K562 (cell line): ENCODE data around the gene KCTD4. TPM values are rescaled to one million over a fixed set of nuclear protein-coding genes. Genes with fewer than 3 reads are reported as not detected.
A peak's percentile ranks its signal among the peaks of the same experiment; 100 is the strongest.

Source experiments
- ATAC-seq: fragments of 200-7000 bp; cut with Tn5 transposase; 3 replicates; pipeline ENCODE4 v1.9.1; 2020; ENCODE audit warnings: moderate library complexity
- BruUV-seq: library from RNA; stranded (reverse); fragments of 400-500 nt; replicated peaks from 2 replicates; lab custom pipeline; 2021; lab: Mats Ljungman, UMichigan
- CTCF ChIA-PET: fragments of 300-600 bp; formaldehyde crosslinking; extraction: SDS; loops from one replicate; lab custom pipeline; 2021; ENCODE audit warnings: low intra/inter-chr PET ratio; lab: Yijun Ruan, JAX
- POLR2A ChIA-PET: fragments of 300-600, 350-650 bp; sonication (Branson Sonifier 250); formaldehyde crosslinking; extraction: SDS; loops from one replicate; lab custom pipeline; 2021; ENCODE audit warnings: antibody characterized with exemption, inconsistent platforms; lab: Yijun Ruan, JAX
- DNase-seq, 4 experiments: peaks; one replicate each; pipeline versions ENCODE4 v3.0.0 to v3.0.0-alpha.2; 2011 to 2018; ENCODE audit warnings: low spot score in 3 of 4, mixed read lengths in 3 of 4; ENCODE audit errors: extremely low read depth in 1 of 4
- FAIRE-seq: peaks from 2 replicates; lab custom pipeline; 2011; peaks lifted over from hg19 to GRCh38; lab: Jason Lieb, UNC
- H2AFZ ChIP-seq: 2 replicates; pipeline ENCODE4 v1.6.0; 2011; ENCODE audit warnings: low read depth, low read length, control low read depth, inconsistent platforms
- H3K27ac ChIP-seq: fragments of 200-600 bp; 3 replicates; pipeline ENCODE4 v1.8.0; 2011; ENCODE audit warnings: low read depth, mild to moderate bottlenecking, control low read depth, inconsistent platforms, low read length, moderate library complexity, mixed read lengths; ENCODE audit errors: extremely low read depth
- H3K27me3 ChIP-seq, 2 experiments: fragments of 300-600 bp in 1 of 2; 2 replicates in 1 of 2; 3 replicates in 1 of 2; pipeline versions ENCODE4 v1.6.0 to v1.8.0; 2011; ENCODE audit warnings: inconsistent platforms in 2 of 2, low read length in 2 of 2, mild to moderate bottlenecking in 1 of 2, mixed read lengths in 1 of 2, moderate library complexity in 1 of 2; ENCODE audit not compliant: control insufficient read depth in 2 of 2, insufficient read depth in 2 of 2
- H3K36me3 ChIP-seq: fragments of 300-600 bp; 3 replicates; pipeline ENCODE4 v1.8.0; 2011; ENCODE audit warnings: mild to moderate bottlenecking, low read length, inconsistent platforms; ENCODE audit not compliant: control insufficient read depth, insufficient read depth
- H3K4me1 ChIP-seq, 2 experiments: fragments of 200-600 bp in 1 of 2; replicated peaks in 1 of 2; 2 replicates in 1 of 2; 3 replicates in 1 of 2; pipeline versions ENCODE4 v1.5.1 to v1.8.0; 2011; ENCODE audit warnings: inconsistent platforms in 2 of 2, low read length in 2 of 2, mild to moderate bottlenecking in 1 of 2, mixed read lengths in 1 of 2, moderate library complexity in 1 of 2; ENCODE audit not compliant: control insufficient read depth in 2 of 2, insufficient read depth in 2 of 2
- H3K4me2 ChIP-seq: 2 replicates; pipeline ENCODE4 v1.6.1; 2011; ENCODE audit warnings: low read length, control low read depth, inconsistent platforms, mixed read lengths; ENCODE audit not compliant: insufficient read depth
- H3K4me3 ChIP-seq: fragments of 200-600 bp; sonication (generic), shearing (Covaris generic); 2 replicates; pipeline ENCODE4 v1.5.1; 2016; ENCODE audit warnings: control low read depth, inconsistent platforms
- H3K79me2 ChIP-seq: fragments of 200-600 bp; 3 replicates; pipeline ENCODE4 v1.8.0; 2011; ENCODE audit warnings: low read length, inconsistent platforms; ENCODE audit not compliant: control insufficient read depth, insufficient read depth
- H3K9ac ChIP-seq, 2 experiments: 2 replicates each; pipeline versions ENCODE4 v1.6.0 to v1.6.1; 2011; ENCODE audit warnings: low read depth in 2 of 2, low read length in 2 of 2, control low read depth in 1 of 2, inconsistent platforms in 1 of 2, mild to moderate bottlenecking in 1 of 2, mixed read lengths in 1 of 2; ENCODE audit not compliant: insufficient read depth in 1 of 2
- H3K9me1 ChIP-seq: one replicate; pipeline ENCODE4 v1.6.0; 2011; ENCODE audit warnings: inconsistent platforms, mild to moderate bottlenecking, low read length, moderate library complexity; ENCODE audit not compliant: control insufficient read depth, insufficient read depth
- H3K9me3 ChIP-seq: replicated peaks from 2 replicates; pipeline ENCODE4 v1.5.1; 2011; ENCODE audit warnings: low read depth, low read length, inconsistent platforms; ENCODE audit not compliant: control insufficient read depth, insufficient read depth
- H4K20me1 ChIP-seq: replicated peaks from 2 replicates; pipeline ENCODE4 v1.6.1; 2011; ENCODE audit warnings: low read length, inconsistent platforms, mixed read lengths; ENCODE audit not compliant: control insufficient read depth, insufficient read depth
- ZNF384 ChIP-seq: IDR thresholded peaks from 2 replicates; pipeline ENCODE4 v1.6.1; 2012; ENCODE audit warnings: low read depth, low read length, improper control_type of control experiment
- WGBS: fragments of 100-300 bp; shearing (Covaris generic); methylation state at CpG from one replicate; pipeline ENCODE4 v1.1.6; 2016; ENCODE audit warnings: low coverage, mixed read lengths; ENCODE audit not compliant: insufficient coverage; ENCODE audit errors: missing lambda C conversion rate; 5-methylcytosine and 5-hydroxymethylcytosine counted together
- in situ Hi-C: fragments of 300-500 bp; cut with MboI; formaldehyde crosslinking; loops from 4 replicates; pipeline ENCODE4 v1.15.0; 2018; ENCODE audit warnings: inconsistent platforms, mixed read lengths
- intact Hi-C: fragments of 100-400 bp; cut with micrococcal nuclease; formaldehyde crosslinking; loops from 2 replicates; pipeline ENCODE4 v1.14.2; 2022
- polyA plus RNA-seq, 8 experiments: library from polyadenylated mRNA; depleted of rRNA in 4 of 8; stranded (reverse) in 5 of 8; unstranded in 3 of 8; fragments of >200 nt; fragmentation: Nextera tagmentation in 2 of 8; fragmentation: Illumina TruSeq in 1 of 8; extraction: Ambion mirVana in 2 of 8; extraction: Trizol in 1 of 8; gene quantifications; 2 replicates each; pipeline versions ENCODE4 v1.2.1 to v1.2.3, GENCODE V29; 2011 to 2014; ENCODE audit warnings: inconsistent platforms in 1 of 8, missing spikeins in 1 of 8
- total RNA-seq, 7 experiments: library from RNA; depleted of rRNA in 6 of 7; stranded (reverse); fragments of >200 nt in 6 of 7; fragmentation: Illumina TruSeq in 2 of 7; extraction: Trizol in 2 of 7; gene quantifications; 2 replicates each; pipeline versions ENCODE4 v1.2.1 to v1.2.3, GENCODE V29; 2011 to 2021; ENCODE audit warnings: low replicate concordance in 1 of 7
- TF ChIP-seq, protein P1 (sequence below): fragments of 250-450 bp; sonication (Bioruptor Pico); IDR thresholded peaks from 2 replicates; pipeline ENCODE4 v1.8.0; 2021; ENCODE audit warnings: borderline replicate concordance, mild to moderate bottlenecking, moderate library complexity; ENCODE audit not compliant: poor library complexity, severe bottlenecking
- TF ChIP-seq, protein P2 (sequence below): fragments of 450-650 bp; IDR thresholded peaks from 2 replicates; pipeline ENCODE4 v1.6.1; 2016; ENCODE audit warnings: low read depth

The KCTD4 gene
- total and polyA plus RNA-seq, 9 of the 15 experiments (the other 6 are each of a cell fraction or from before 2014, with no cell fraction given), result not detected

GRCh38 chr13:45242524-45242923, 41.7 kb upstream of the KCTD4 start:
- Histone ChIP-seq H4K20me1 (no peaks in the 10 kb centered on the region), H3K9me1 (no peaks in the 10 kb centered on the region), H3K27ac (no peak overlapping the region), H3K4me2 (no peak overlapping the region), H3K9me3 (no peaks in the 10 kb centered on the region), H3K4me1 (no peaks in the 10 kb centered on the region; a peak in 1 of 5 replicates), H3K9ac (no peak overlapping the region), H3K79me2 (peaks cover 2% of the 10 kb centered on the region; the same call in 2 of the 3 replicates), H3K36me3 (no peaks in the 10 kb centered on the region; the same call in 2 of the 3 replicates), H3K4me3 (no peak overlapping the region), H3K27me3 (no peaks in the 10 kb centered on the region), H2AFZ (no peak overlapping the region)
- WGBS, result 75% methylated on average over 1 of the region's 1 CpG
- in situ Hi-C loops, result no loop called here
- ChIA-PET POLR2A (no interaction called here), CTCF (no interaction called here)
- DNase-seq (no peak), ATAC-seq (no peak), FAIRE-seq (no peak)
- intact Hi-C loops, result no loop called here
- TF ChIP-seq, protein P1, sequence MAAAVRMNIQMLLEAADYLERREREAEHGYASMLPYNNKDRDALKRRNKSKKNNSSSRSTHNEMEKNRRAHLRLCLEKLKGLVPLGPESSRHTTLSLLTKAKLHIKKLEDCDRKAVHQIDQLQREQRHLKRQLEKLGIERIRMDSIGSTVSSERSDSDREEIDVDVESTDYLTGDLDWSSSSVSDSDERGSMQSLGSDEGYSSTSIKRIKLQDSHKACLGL, result no peak
- no TSS peak for BruUV-seq

DNA sequence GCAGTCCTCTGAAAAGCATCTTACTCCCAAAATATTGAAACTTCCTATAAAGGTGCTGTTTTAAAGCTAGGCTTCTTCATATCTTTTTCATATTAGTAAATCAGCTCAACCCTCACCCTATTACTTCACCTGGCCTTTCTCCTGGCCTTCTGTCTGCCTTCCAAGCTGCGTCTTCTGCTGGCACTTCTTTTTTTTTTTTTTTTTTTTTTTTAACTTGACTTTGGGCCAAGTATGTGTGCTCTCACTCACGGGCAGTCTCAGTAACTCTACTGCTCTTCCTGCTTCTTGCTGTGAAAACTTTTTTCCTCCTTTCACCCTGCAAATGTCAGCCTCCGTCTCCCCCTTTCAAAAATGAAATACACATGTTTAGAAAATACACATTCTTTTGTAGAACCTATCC, 41.2 kb upstream of the KCTD4 start:
- POLR2A ChIA-PET, result interaction anchor here (1.2 kb wide), 1 partner anchor 10 kb away, joined by 3 read pairs; no protein-coding TSS in a partner anchor
- FAIRE-seq, result no peak
- no peak for ATAC-seq

More for the DNA sequence above, 41.2 kb upstream of the KCTD4 start:
- no TSS peak for BruUV-seq
- Histone ChIP-seq H3K79me2 (peaks cover 2% of the 10 kb centered on the region; the same call in 2 of the 3 replicates), H3K4me3 (no peak overlapping the region), H3K9me1 (no peaks in the 10 kb centered on the region), H4K20me1 (no peaks in the 10 kb centered on the region), H3K4me1 (no peaks in the 10 kb centered on the region; a peak in 1 of 5 replicates), H3K27me3 (no peaks in the 10 kb centered on the region), H3K27ac (no peak overlapping the region), H3K9ac (no peak overlapping the region), H3K4me2 (no peak overlapping the region), H3K36me3 (no peaks in the 10 kb centered on the region; the same call in 2 of the 3 replicates), H2AFZ (no peak overlapping the region), H3K9me3 (no peaks in the 10 kb centered on the region)
- 33% methylated on average over 2 of the region's 3 CpGs for WGBS
- CTCF ChIA-PET, result no interaction called here
- intact Hi-C loops (no loop called here), in situ Hi-C loops (no loop called here)
- TF ChIP-seq, protein P2, sequence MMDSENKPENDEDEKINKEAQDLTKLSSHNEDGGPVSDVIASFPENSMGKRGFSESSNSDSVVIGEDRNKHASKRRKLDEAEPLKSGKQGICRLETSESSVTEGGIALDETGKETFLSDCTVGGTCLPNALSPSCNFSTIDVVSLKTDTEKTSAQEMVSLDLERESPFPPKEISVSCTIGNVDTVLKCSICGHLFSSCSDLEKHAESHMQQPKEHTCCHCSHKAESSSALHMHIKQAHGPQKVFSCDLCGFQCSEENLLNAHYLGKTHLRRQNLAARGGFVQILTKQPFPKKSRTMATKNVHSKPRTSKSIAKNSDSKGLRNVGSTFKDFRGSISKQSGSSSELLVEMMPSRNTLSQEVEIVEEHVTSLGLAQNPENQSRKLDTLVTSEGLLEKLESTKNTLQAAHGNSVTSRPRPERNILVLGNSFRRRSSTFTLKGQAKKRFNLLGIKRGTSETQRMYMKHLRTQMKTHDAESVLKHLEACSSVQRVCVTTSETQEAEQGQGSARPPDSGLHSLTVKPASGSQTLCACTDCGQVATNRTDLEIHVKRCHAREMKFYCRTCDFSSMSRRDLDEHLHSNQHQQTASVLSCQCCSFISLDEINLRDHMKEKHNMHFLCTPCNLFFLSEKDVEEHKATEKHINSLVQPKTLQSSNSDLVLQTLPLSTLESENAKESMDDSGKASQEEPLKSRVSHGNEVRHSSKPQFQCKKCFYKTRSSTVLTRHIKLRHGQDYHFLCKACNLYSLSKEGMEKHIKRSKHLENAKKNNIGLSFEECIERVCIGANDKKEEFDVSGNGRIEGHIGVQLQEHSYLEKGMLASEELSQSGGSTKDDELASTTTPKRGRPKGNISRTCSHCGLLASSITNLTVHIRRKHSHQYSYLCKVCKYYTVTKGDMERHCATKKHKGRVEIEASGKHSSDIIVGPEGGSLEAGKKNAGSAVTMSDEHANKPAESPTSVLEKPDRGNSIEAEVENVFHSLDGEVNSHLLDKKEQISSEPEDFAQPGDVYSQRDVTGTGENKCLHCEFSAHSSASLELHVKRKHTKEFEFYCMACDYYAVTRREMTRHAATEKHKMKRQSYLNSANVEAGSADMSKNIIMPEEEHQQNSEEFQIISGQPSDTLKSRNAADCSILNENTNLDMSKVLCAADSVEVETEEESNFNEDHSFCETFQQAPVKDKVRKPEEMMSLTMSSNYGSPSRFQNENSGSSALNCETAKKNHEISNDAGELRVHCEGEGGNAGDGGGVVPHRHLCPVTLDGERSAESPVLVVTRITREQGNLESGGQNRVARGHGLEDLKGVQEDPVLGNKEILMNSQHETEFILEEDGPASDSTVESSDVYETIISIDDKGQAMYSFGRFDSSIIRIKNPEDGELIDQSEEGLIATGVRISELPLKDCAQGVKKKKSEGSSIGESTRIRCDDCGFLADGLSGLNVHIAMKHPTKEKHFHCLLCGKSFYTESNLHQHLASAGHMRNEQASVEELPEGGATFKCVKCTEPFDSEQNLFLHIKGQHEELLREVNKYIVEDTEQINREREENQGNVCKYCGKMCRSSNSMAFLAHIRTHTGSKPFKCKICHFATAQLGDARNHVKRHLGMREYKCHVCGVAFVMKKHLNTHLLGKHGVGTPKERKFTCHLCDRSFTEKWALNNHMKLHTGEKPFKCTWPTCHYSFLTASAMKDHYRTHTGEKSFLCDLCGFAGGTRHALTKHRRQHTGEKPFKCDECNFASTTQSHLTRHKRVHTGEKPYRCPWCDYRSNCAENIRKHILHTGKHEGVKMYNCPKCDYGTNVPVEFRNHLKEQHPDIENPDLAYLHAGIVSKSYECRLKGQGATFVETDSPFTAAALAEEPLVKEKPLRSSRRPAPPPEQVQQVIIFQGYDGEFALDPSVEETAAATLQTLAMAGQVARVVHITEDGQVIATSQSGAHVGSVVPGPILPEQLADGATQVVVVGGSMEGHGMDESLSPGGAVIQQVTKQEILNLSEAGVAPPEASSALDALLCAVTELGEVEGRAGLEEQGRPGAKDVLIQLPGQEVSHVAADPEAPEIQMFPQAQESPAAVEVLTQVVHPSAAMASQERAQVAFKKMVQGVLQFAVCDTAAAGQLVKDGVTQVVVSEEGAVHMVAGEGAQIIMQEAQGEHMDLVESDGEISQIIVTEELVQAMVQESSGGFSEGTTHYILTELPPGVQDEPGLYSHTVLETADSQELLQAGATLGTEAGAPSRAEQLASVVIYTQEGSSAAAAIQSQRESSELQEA, result no peak
- TF ChIP-seq ZNF384, result peak; percentile 70
- DNase-seq, result no peak
